ENCODE measurements around the gene RPE.

The RPE gene

DNA sequence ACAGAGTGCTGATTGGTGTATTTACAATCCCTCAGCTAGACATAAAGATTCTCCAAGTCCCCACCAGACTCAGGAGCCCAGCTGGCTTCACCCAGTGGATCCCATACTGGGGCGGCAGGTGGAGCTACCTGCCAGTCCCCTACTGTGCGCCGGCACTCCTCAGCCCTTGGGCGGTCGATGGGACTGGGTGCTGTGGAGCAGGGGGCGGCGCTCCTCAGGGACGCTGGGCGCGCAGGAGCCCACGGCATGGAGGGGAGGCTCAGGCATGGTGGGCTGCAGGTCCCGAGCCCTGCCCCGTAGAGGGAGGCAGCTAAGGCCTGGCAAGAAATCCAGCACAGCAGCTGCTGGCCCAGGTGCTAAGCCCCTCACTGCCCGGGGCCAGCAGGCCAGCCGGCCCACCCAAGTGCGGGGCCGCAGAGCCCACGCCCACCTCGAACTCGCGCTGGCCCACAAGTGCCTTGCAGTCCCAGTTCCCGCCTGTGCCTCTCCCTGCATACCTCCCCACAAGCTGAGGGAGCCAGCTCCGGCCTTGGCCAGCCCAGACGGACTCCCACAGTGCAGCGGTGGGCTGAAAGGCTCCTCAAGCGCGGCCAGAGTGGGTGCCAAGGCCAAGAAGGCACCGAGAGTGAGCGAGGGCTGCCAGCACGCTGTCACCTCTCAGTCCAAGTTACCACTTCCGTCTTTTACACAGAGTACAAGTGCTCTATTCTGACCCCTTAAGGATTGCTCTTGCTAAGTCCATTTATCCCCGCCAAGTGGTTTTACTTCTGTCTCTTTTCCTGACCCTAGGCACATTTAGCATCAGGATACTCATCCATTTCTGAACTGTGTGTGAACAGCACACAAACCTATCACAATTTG is 1.7 kb upstream of the RPE start:
- no peak overlapping the region for H3K4me3 ChIP-seq (ENCODE audit: low read depth, low read length)

GRCh38 chr2:210003359-210003758 is 921 bp downstream of the RPE start:
- peak overlapping the region; percentile 98 for H3K4me3 ChIP-seq (ENCODE audit: low read depth, low read length)

DNA sequence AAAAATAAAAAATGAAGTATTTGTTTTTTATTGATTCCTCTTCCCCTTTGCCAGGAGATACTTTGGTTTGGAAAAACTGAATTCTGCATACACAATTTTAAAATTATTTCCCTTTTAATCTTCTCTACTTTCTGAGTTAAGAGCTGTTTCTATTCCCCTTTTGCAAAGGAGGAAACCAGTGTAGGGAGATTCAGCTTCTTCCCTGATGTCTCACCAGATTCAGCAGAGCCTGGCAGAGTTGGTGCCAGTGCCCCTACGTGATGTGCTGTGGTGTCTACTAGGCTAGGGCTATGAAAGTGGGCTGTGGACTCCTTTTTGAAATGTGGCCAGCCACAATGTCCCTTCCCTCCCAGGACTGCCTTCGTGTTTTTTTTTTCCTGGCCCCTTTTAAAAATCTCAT is 2.4 kb downstream of the RPE start:
- H3K4me3 ChIP-seq (ENCODE audit: low read depth, low read length): no peak overlapping the region

GRCh38 chr2:210007895-210008294 is 5.5 kb downstream of the RPE start:
- no peak overlapping the region for H3K4me3 ChIP-seq (ENCODE audit: low read depth, low read length)

GRCh38 chr2:210009126-210009525 is 6.7 kb downstream of the RPE start:
- H3K4me3 ChIP-seq (ENCODE audit: low read depth, low read length): no peak overlapping the region

DNA sequence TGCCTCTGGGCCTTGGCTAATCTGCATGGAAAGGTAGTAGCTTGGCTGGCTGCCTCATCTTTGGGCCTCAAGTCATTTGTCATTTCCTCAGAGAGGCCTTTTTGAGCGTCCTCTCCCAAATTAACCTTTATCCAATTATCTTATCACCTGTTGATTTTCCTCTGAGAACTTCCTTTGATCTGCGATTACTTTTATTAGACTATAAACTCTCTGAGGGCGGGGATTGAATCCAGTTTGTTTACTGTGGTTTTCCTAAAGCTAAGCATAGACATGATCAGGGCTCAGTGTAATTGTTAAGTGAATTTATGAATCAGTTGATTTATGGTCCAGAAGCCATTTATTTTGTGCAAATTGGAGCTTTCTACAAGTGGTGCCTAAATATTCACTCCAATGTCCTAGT is 7.5 kb downstream of the RPE start:
- H3K4me3 ChIP-seq (ENCODE audit: low read depth, low read length): no peak overlapping the region

- H3K4me3 ChIP-seq (ENCODE audit: low read depth, low read length): no peak overlapping the region
Measured at GRCh38 chr2:210020138-210020537, 17.7 kb downstream of the RPE start.

DNA sequence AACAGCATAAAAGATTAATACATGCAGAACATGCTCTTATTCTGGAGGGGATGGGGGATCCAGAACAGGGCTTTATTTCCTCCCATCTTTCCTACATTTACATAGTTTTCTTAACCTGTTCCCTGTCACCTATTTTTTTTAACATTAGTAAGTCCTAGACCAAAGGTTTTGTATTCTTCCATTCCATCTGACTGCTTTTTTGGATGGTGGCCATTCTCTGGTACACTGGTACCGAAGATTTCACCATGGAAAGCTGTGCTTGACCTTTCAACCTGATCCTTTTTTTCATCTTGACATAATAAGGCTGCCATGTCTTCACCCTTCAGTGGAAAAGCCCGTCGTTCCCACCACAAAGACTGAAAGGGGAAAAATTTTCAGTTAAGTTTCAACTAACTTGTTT is 20.4 kb downstream of the RPE start:
- no peak overlapping the region for H3K4me3 ChIP-seq (ENCODE audit: low read depth, low read length)

DNA sequence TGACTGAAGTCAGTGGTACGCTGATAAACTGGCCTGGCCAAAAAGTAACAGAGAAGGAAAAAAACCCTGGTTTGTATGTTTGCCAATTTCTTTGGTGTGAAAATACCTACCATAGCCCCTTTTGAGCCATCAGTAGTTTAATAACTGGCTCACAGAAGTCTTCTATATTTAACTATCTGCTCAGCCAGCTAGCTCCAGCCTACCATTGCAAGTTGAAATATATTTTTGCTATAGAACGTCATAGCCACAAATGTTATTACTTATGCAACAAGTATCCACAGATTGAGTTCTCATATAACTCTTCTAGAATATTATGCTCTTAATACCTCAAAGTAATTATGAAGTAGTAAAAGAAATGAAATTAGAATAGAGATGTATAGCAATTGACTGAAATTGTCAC is 25.2 kb downstream of the RPE start:
- no peak overlapping the region for H3K4me3 ChIP-seq (ENCODE audit: low read depth, low read length)

GRCh38 chr2:210028178-210028577 is 25.7 kb downstream of the RPE start:
- H3K4me3 ChIP-seq (ENCODE audit: low read depth, low read length): no peak overlapping the region

GRCh38 chr2:210034087-210034683 is 31.7 kb downstream of the RPE start:
- no peak overlapping the region for H3K4me3 ChIP-seq (ENCODE audit: low read depth, low read length)

DNA sequence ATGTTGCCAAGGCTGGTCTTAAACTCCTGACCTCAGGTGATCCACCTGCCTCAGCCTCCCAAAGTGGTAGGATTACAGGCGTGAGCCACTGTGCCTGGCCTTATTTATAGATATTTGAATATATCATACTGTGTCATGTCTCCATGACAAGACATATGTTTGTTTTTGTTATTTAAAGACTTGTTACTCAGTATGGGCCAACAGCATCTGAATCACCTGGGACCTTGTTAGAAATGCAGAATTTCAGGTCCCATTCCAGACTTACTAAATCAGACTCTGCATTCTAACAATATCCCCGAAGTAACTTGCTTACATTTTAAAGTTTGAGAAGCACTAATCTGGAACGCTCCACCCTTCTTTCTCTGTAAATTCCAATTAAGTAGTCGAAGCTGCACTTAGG is 33.2 kb downstream of the RPE start:
- H3K4me3 ChIP-seq (ENCODE audit: low read depth, low read length): no peak overlapping the region

GRCh38 chr2:210038078-210038477 is 35.6 kb downstream of the RPE start:
- H3K4me3 ChIP-seq (ENCODE audit: low read depth, low read length): no peak overlapping the region

DNA sequence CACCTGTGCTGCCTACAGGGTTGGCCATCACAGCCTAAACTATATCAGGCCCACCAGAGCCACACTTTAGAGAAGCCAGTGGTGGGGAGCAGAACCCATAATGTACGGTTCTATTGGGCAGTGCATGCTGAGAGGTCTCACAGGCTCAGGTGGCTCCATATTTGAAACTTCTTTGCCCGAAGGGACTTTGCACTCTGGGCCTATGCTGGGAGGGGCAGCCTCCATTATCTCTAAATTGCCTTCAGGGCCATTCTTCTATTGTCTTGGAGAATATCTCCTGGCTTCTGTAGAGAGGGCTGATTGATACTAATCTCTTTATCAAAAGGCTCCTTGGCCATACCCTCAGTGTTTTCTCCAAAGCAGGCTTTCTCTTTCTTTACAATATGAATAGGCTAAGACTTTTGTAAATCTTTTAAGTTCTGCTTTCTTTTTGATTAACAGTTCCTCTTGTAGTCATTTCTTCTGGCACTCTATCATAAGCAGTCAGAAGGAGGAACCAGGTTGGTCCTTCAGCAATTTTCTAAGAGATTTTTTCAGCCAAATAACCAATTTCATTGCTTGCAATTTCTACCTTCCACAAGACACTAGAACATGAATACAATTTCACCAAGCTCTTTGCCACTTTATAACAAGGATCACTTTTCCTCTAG is 44.5 kb downstream of the RPE start:
- no peak overlapping the region for H3K4me3 ChIP-seq (ENCODE audit: low read depth, low read length)

GRCh38 chr2:210049831-210050230 is 47.4 kb downstream of the RPE start:
- no peak overlapping the region for H3K4me3 ChIP-seq (ENCODE audit: low read depth, low read length)

GRCh38 chr2:210050885-210051284 is 48.4 kb downstream of the RPE start:
- no peak overlapping the region for H3K4me3 ChIP-seq (ENCODE audit: low read depth, low read length)

DNA sequence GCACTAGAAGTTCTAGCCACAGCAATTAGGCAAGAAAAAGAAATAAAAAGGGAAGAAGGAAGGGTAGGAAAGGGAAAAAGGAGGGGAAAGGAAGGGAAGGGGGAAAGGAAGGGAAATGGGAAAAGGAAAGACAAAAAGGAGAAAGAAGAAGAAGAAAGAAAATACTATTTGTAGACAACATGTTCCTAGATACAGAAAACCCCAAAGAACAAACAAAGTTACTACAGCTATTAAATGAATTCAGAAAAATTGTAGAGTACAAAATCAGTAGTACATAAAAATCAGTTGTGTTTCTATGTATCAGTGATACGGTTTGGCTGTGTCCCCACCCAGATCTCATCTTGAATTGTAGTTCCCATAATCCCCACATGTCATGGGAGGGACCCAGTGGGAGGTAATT is 52.3 kb downstream of the RPE start:
- H3K4me3 ChIP-seq (ENCODE audit: low read depth, low read length): no peak overlapping the region

GRCh38 chr2:210055825-210056224 is 53.4 kb downstream of the RPE start:
- H3K4me3 ChIP-seq (ENCODE audit: low read depth, low read length): no peak overlapping the region

DNA sequence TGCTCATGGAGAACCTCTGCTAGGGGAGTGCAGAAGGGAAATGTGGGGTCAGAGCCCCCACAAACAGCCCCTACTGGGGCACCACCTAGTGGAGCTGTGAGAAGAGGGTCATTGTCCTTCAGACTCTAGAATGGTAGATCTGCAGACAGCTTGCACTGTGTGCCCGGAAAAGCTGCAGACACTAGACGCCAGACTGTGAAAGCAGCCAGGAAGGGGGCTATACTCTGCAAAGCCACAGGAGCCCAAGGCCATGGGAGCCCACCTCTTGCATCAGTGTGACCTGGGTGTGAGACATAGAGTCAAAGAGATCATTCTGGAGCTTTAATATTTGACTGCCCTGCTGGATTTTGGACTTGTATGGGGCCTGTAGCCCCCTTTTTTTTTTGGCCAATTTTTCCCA is 60.9 kb downstream of the RPE start:
- no peak overlapping the region for H3K4me3 ChIP-seq (ENCODE audit: low read depth, low read length)

All from iPS-11a (cell line).